Thyroid gland (tissue), 4 donors: Measurements from ENCODE around the gene KLC3.

Source experiments
- CTCF ChIP-seq, 6 experiments: fragments of 200-600 bp in 3 of 6; fragments of 450-650 bp in 3 of 6; sonication (generic) in 3 of 6; IDR thresholded peaks; one replicate each; pipeline ENCODE4 v1.5.1; 2016 to 2019; ENCODE audit warnings: antibody characterized with exemption in 6 of 6, mild to moderate bottlenecking in 2 of 6, inconsistent platforms in 1 of 6, moderate library complexity in 1 of 6
- POLR2A ChIP-seq, 2 donors: fragments of 450-650 bp; IDR thresholded peaks; one replicate each; pipeline ENCODE4 v1.6.1; 2017; ENCODE audit warnings: antibody characterized with exemption in 2 of 2, mild to moderate bottlenecking in 2 of 2, moderate library complexity in 1 of 2

GRCh38 chr19:45302416-45302815 lies 38.1 kb upstream of the KLC3 start:
- TF ChIP-seq CTCF (IDR thresholded peaks at IDR 0.05), result no peak
- no peak for TF ChIP-seq POLR2A (IDR thresholded peaks at IDR 0.05)
